Suprapubic skin (tissue), 4 donors: Measurements from ENCODE around the gene IRX4. TPM values are rescaled to one million over a fixed set of nuclear protein-coding genes. Genes with fewer than 3 reads are reported as not detected.

Source experiments
- DNase-seq, 2 donors: peaks; one replicate each; pipeline ENCODE4 v3.0.0-alpha.2; 2019; ENCODE audit warnings: low spot score in 2 of 2
- H3K27ac ChIP-seq: fragments of 200-600 bp; sonication (generic); one replicate; pipeline ENCODE4 v1.5.1; 2019
- H3K27me3 ChIP-seq: fragments of 200-600 bp; sonication (generic); one replicate; pipeline ENCODE4 v1.5.1; 2019
- H3K36me3 ChIP-seq: fragments of 200-600 bp; sonication (generic); one replicate; pipeline ENCODE4 v1.5.1; 2019
- H3K4me1 ChIP-seq: fragments of 200-600 bp; sonication (generic); one replicate; pipeline ENCODE4 v1.5.1; 2019
- H3K4me3 ChIP-seq: fragments of 200-600 bp; sonication (generic); one replicate; pipeline ENCODE4 v1.5.1; 2019; ENCODE audit warnings: mild to moderate bottlenecking
- H3K9me3 ChIP-seq: fragments of 200-600 bp; sonication (generic); one replicate; pipeline ENCODE4 v1.5.1; 2019
- CTCF ChIP-seq, 2 donors: fragments of 200-600 bp in 1 of 2; fragments of 450-650 bp in 1 of 2; sonication (generic) in 1 of 2; IDR thresholded peaks; one replicate each; pipeline ENCODE4 v1.5.1; 2016 to 2019; ENCODE audit warnings: antibody characterized with exemption in 2 of 2, mild to moderate bottlenecking in 1 of 2, moderate library complexity in 1 of 2
- EP300 ChIP-seq: sonication (generic); formaldehyde crosslinking; IDR thresholded peaks from one replicate; pipeline ENCODE4 v1.6.1; 2017; ENCODE audit warnings: antibody characterized with exemption
- POLR2A ChIP-seq, 2 donors: fragments of 450-650 bp; IDR thresholded peaks; one replicate each; pipeline ENCODE4 v1.6.1; 2017; ENCODE audit warnings: antibody characterized with exemption in 2 of 2, mild to moderate bottlenecking in 2 of 2, moderate library complexity in 2 of 2
- POLR2AphosphoS5 ChIP-seq, 3 donors: sonication (generic); formaldehyde crosslinking; IDR thresholded peaks; one replicate each; pipeline ENCODE4 v1.6.1; 2017; ENCODE audit warnings: antibody characterized with exemption in 3 of 3
- WGBS: methylation state at CpG from one replicate; pipeline ENCODE4 v1.1.5; 2018; 5-methylcytosine and 5-hydroxymethylcytosine counted together
- total RNA-seq, 4 donors: library from RNA; depleted of rRNA; stranded (reverse); fragments of >200 nt; gene quantifications; one replicate each; pipeline ENCODE4 v1.1.0, GENCODE V29; 2016

Gene IRX4
- total RNA-seq, 4 donors from 2014 or later = 20.3 to 45.9 (median 33.5) TPM

DNA sequence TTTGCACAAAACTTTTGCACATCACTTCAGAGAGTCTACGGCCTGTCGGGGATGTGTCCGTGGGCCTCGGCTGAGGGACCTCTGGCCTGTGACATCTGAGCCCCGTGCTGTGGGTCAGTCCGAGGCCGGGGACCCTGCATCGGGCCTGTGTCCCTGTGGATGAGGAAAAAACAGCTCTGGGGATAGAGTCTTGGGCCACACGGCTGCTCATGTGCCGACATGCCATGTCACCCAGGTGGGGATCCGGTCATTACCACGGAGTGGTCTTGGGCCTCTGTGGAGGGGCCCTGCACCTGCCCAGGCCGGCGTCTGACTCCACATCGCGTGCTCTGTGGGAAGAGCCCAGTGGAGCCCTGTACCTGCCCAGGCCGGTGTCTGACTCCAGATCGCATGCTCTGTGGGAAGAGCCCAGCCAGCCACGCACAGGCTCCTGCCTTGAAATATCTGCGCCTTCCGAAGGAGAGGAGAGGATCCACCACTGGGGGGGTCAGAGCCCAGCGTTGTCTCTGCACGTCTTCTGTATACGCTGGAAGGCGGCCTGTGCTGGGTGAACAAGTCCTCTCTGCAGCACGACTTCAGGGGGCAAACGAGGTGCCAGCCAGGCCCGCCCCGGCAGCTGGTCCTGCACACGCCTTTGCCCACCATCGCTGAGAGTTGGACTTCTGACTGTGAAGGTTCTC, 27.5 kb upstream of the IRX4 start:
- H3K4me3 ChIP-seq = no peak overlapping the region
- TF ChIP-seq POLR2A (IDR thresholded peaks at IDR 0.05) (no peak), CTCF (IDR thresholded peaks at IDR 0.05) (no peak), POLR2AphosphoS5 (IDR thresholded peaks at IDR 0.05) (no peak), EP300 (no peak)
- no peaks in the 10 kb centered on the region for H3K4me1 ChIP-seq
- no peaks in the 10 kb centered on the region for H3K9me3 ChIP-seq
- no peak overlapping the region for H3K27ac ChIP-seq
- peaks cover 4% of the 10 kb centered on the region for H3K27me3 ChIP-seq
- no peaks in the 10 kb centered on the region for H3K36me3 ChIP-seq
- WGBS = 96% methylated on average over 15 of the region's 31 CpGs
- DNase-seq = peak; percentile 50 to 74

- Histone ChIP-seq H3K27ac (no peak overlapping the region), H3K9me3 (peaks cover 2% of the 10 kb centered on the region), H3K27me3 (peaks cover 4% of the 10 kb centered on the region), H3K4me3 (no peak overlapping the region), H3K36me3 (no peaks in the 10 kb centered on the region), H3K4me1 (no peaks in the 10 kb centered on the region)
- no peak for TF ChIP-seq EP300
- TF ChIP-seq POLR2A (IDR thresholded peaks at IDR 0.05) = no peak
- no peak for TF ChIP-seq CTCF (IDR thresholded peaks at IDR 0.05)
- TF ChIP-seq POLR2AphosphoS5 (IDR thresholded peaks at IDR 0.05) = no peak
- 95% methylated on average over 15 of the region's 15 CpGs for WGBS
- peak; percentile 43 to 69 for DNase-seq
These were observed 26.7 kb upstream of the IRX4 start for GRCh38 chr5:1909346-1909985.

DNA sequence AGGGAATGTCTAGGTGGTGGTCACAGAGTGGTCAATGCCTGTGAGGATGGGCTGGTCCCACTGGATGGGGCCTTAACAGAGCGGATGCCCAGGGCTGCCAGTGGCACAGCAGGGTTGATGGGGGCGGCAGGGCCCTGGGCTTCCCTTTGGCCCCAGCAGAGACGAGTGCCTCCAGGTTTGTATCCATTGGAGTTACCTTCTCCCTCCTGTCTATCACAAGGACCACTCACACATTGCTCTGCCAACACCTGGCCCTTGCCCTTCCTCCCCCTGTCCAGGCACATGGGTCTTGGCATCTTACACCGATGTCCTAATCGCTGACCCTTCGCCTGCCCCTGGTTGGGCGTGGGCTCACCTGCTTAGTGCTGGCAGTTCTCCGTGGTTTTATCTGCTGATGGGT, 26.2 kb upstream of the IRX4 start:
- TF ChIP-seq EP300 = no peak
- TF ChIP-seq POLR2AphosphoS5 (IDR thresholded peaks at IDR 0.05) = no peak
- no peak for TF ChIP-seq POLR2A (IDR thresholded peaks at IDR 0.05)
- TF ChIP-seq CTCF (IDR thresholded peaks at IDR 0.05) = no peak
- Histone ChIP-seq H3K27ac (no peak overlapping the region), H3K36me3 (no peaks in the 10 kb centered on the region), H3K9me3 (peaks cover 3% of the 10 kb centered on the region), H3K4me1 (no peaks in the 10 kb centered on the region), H3K27me3 (peaks cover 4% of the 10 kb centered on the region), H3K4me3 (no peak overlapping the region)
- 85% methylated on average over 8 of the region's 8 CpGs for WGBS
- DNase-seq = peak; percentile 44 to 69

- H3K36me3 ChIP-seq = no peaks in the 10 kb centered on the region
- TF ChIP-seq POLR2A (IDR thresholded peaks at IDR 0.05) (no peak), POLR2AphosphoS5 (IDR thresholded peaks at IDR 0.05) (no peak), EP300 (no peak), CTCF (IDR thresholded peaks at IDR 0.05) (no peak)
- H3K9me3 ChIP-seq = peaks cover 3% of the 10 kb centered on the region
- no peaks in the 10 kb centered on the region for H3K4me1 ChIP-seq
- no peak overlapping the region for H3K27ac ChIP-seq
- 79% methylated on average over 8 of the region's 8 CpGs for whole genome bisulfite sequencing
- H3K4me3 ChIP-seq = no peak overlapping the region
- H3K27me3 ChIP-seq = no peaks in the 10 kb centered on the region
- peak in 1 of 2 donors; percentile 29 for DNase-seq
These were observed 24.9 kb upstream of the IRX4 start for GRCh38 chr5:1907616-1908015.

GRCh38 chr5:1905108-1905507, 22.4 kb upstream of the IRX4 start:
- no peak for DNase-seq
- TF ChIP-seq POLR2AphosphoS5 (IDR thresholded peaks at IDR 0.05) (no peak), CTCF (IDR thresholded peaks at IDR 0.05) (no peak)
- Histone ChIP-seq H3K27me3 (no peaks in the 10 kb centered on the region), H3K36me3 (no peaks in the 10 kb centered on the region), H3K9me3 (peaks cover 6% of the 10 kb centered on the region), H3K4me3 (no peak overlapping the region), H3K27ac (no peak overlapping the region), H3K4me1 (no peaks in the 10 kb centered on the region)
- 97% methylated on average over 1 of the region's 1 CpG for WGBS
